K562 (cell line): ENCODE results near the gene ZNF503. TPM values are rescaled to one million over a fixed set of nuclear protein-coding genes. Genes with fewer than 3 reads are reported as not detected.

Experiments
- ARID1B ChIP-seq: fragments of 450-650 bp; IDR thresholded peaks from 2 replicates; pipeline ENCODE4 v1.6.1; 2016; ENCODE audit warnings: antibody characterized with exemption, mild to moderate bottlenecking, inconsistent platforms
- BHLHE40 ChIP-seq: IDR thresholded peaks from 2 replicates; pipeline ENCODE4 v1.6.1; 2011; ENCODE audit warnings: low read length, improper control_type of control experiment
- CSDE1 ChIP-seq, 2 experiments: fragments of 450-650 bp; IDR thresholded peaks; 2 replicates each; pipeline ENCODE4 v1.6.1; 2016; ENCODE audit warnings: mild to moderate bottlenecking in 1 of 2
- E2F6 ChIP-seq, 2 experiments: IDR thresholded peaks; 2 replicates each; pipeline ENCODE4 v1.6.1; 2011; ENCODE audit warnings: borderline replicate concordance in 1 of 2, control low read depth in 1 of 2, low read depth in 1 of 2, low read length in 1 of 2, mild to moderate bottlenecking in 1 of 2, mixed read lengths in 1 of 2, moderate library complexity in 1 of 2; ENCODE audit not compliant: insufficient read depth in 1 of 2, insufficient read length in 1 of 2, poor library complexity in 1 of 2, severe bottlenecking in 1 of 2; ENCODE audit errors: extremely low read depth in 1 of 2
- KDM4B ChIP-seq, 2 experiments: fragments of 450-650 bp in 1 of 2; sonication (generic) in 1 of 2; IDR thresholded peaks; 2 replicates each; pipeline ENCODE4 v1.6.1; 2016 to 2017; ENCODE audit warnings: borderline replicate concordance in 2 of 2, antibody characterized with exemption in 1 of 2, low read depth in 1 of 2, mild to moderate bottlenecking in 1 of 2
- KLF16 ChIP-seq: IDR thresholded peaks from 2 replicates; pipeline ENCODE4 v1.6.1; 2016; ENCODE audit warnings: antibody characterized with exemption
- SAFB ChIP-seq: fragments of 200-400 bp; formaldehyde crosslinking; IDR thresholded peaks from 2 replicates; pipeline ENCODE4 v1.6.1; 2017; ENCODE audit warnings: low read depth, low read length, borderline replicate concordance
- TFE3 ChIP-seq: fragments of 450-650 bp; formaldehyde crosslinking; IDR thresholded peaks from 2 replicates; pipeline ENCODE4 v1.4.0; 2020; ENCODE audit warnings: mild to moderate bottlenecking, mixed read lengths
- YY1 ChIP-seq, 3 experiments: IDR thresholded peaks; 2 replicates each; pipeline ENCODE4 v1.6.1; 2011; ENCODE audit warnings: low read length in 2 of 3, mild to moderate bottlenecking in 2 of 3, moderate library complexity in 2 of 3, borderline replicate concordance in 1 of 3, control low read depth in 1 of 3, low read depth in 1 of 3; ENCODE audit not compliant: insufficient read depth in 3 of 3, insufficient replicate concordance in 2 of 3, control insufficient read depth in 1 of 3, insufficient read length in 1 of 3; ENCODE audit errors: extremely low read depth in 1 of 3
- ZNF57 ChIP-seq: fragments of 450-650 bp; formaldehyde crosslinking; IDR thresholded peaks from 2 replicates; pipeline ENCODE4 v1.4.0; 2020; ENCODE audit warnings: mild to moderate bottlenecking, moderate library complexity
- polyA plus RNA-seq, 8 experiments: library from polyadenylated mRNA; depleted of rRNA in 4 of 8; stranded (reverse) in 5 of 8; unstranded in 3 of 8; fragments of >200 nt; fragmentation: Nextera tagmentation in 2 of 8; fragmentation: Illumina TruSeq in 1 of 8; extraction: Ambion mirVana in 2 of 8; extraction: Trizol in 1 of 8; gene quantifications; 2 replicates each; pipeline versions ENCODE4 v1.2.1 to v1.2.3, GENCODE V29; 2011 to 2014; ENCODE audit warnings: inconsistent platforms in 1 of 8, missing spikeins in 1 of 8
- total RNA-seq, 7 experiments: library from RNA; depleted of rRNA in 6 of 7; stranded (reverse); fragments of >200 nt in 6 of 7; fragmentation: Illumina TruSeq in 2 of 7; extraction: Trizol in 2 of 7; gene quantifications; 2 replicates each; pipeline versions ENCODE4 v1.2.1 to v1.2.3, GENCODE V29; 2011 to 2021; ENCODE audit warnings: low replicate concordance in 1 of 7
- TF ChIP-seq, protein P1 (sequence below): fragments of 250-450 bp; sonication (Bioruptor Pico); IDR thresholded peaks from 2 replicates; pipeline ENCODE4 v1.5.0; 2020; ENCODE audit warnings: mild to moderate bottlenecking
- TF ChIP-seq, protein P2 (sequence below): fragments of 250-450 bp; sonication (Bioruptor Pico); IDR thresholded peaks from 2 replicates; pipeline ENCODE4 v1.4.0; 2020

ZNF503 gene
- total and polyA plus RNA-seq, 9 of the 15 experiments (the other 6 are each of a cell fraction or from before 2014, with no cell fraction given) = not detected

GRCh38 chr10:75430000-75430763, 28.6 kb upstream of the ZNF503 start (continued):
- TF ChIP-seq E2F6 (IDR thresholded peaks at IDR 0.05; ENCODE audit: borderline replicate concordance in 1 of 2, extremely low read depth in 1 of 2, insufficient read depth in 1 of 2, insufficient read length in 1 of 2, low read depth in 1 of 2, low read length in 1 of 2, poor library complexity in 1 of 2, severe bottlenecking in 1 of 2) = no peak
- TF ChIP-seq SAFB = no peak
- TF ChIP-seq KDM4B (IDR thresholded peaks at IDR 0.05; ENCODE audit: borderline replicate concordance in 2 of 2, low read depth in 1 of 2) = peak in 1 of 2 experiments; percentile 34; a peak in 1 of 4 replicates
- TF ChIP-seq BHLHE40 = no peak
- TF ChIP-seq, protein P1, sequence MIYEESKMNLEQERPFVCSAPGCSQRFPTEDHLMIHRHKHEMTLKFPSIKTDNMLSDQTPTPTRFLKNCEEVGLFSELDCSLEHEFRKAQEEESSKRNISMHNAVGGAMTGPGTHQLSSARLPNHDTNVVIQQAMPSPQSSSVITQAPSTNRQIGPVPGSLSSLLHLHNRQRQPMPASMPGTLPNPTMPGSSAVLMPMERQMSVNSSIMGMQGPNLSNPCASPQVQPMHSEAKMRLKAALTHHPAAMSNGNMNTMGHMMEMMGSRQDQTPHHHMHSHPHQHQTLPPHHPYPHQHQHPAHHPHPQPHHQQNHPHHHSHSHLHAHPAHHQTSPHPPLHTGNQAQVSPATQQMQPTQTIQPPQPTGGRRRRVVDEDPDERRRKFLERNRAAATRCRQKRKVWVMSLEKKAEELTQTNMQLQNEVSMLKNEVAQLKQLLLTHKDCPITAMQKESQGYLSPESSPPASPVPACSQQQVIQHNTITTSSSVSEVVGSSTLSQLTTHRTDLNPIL (CRISPR knock-in tag) = no peak
- TF ChIP-seq KLF16 = no peak
- TF ChIP-seq, protein P2, sequence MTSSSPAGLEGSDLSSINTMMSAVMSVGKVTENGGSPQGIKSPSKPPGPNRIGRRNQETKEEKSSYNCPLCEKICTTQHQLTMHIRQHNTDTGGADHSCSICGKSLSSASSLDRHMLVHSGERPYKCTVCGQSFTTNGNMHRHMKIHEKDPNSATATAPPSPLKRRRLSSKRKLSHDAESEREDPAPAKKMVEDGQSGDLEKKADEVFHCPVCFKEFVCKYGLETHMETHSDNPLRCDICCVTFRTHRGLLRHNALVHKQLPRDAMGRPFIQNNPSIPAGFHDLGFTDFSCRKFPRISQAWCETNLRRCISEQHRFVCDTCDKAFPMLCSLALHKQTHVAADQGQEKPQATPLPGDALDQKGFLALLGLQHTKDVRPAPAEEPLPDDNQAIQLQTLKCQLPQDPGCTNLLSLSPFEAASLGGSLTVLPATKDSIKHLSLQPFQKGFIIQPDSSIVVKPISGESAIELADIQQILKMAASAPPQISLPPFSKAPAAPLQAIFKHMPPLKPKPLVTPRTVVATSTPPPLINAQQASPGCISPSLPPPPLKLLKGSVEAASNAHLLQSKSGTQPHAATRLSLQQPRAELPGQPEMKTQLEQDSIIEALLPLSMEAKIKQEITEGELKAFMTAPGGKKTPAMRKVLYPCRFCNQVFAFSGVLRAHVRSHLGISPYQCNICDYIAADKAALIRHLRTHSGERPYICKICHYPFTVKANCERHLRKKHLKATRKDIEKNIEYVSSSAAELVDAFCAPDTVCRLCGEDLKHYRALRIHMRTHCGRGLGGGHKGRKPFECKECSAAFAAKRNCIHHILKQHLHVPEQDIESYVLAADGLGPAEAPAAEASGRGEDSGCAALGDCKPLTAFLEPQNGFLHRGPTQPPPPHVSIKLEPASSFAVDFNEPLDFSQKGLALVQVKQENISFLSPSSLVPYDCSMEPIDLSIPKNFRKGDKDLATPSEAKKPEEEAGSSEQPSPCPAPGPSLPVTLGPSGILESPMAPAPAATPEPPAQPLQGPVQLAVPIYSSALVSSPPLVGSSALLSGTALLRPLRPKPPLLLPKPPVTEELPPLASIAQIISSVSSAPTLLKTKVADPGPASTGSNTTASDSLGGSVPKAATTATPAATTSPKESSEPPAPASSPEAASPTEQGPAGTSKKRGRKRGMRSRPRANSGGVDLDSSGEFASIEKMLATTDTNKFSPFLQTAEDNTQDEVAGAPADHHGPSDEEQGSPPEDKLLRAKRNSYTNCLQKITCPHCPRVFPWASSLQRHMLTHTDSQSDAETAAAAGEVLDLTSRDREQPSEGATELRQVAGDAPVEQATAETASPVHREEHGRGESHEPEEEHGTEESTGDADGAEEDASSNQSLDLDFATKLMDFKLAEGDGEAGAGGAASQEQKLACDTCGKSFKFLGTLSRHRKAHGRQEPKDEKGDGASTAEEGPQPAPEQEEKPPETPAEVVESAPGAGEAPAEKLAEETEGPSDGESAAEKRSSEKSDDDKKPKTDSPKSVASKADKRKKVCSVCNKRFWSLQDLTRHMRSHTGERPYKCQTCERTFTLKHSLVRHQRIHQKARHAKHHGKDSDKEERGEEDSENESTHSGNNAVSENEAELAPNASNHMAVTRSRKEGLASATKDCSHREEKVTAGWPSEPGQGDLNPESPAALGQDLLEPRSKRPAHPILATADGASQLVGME (CRISPR knock-in tag) = 0 out of 2 replicates have a peak, but pooled peaks have one; percentile 34
- peak; percentile 59 for TF ChIP-seq ARID1B
- no peak for TF ChIP-seq YY1 (IDR thresholded peaks at IDR 0.05; ENCODE audit: borderline replicate concordance in 1 of 3, control insufficient read depth in 1 of 3, extremely low read depth in 1 of 3, insufficient read depth in 3 of 3, insufficient read length in 1 of 3, insufficient replicate concordance in 2 of 3, low read depth in 1 of 3, low read length in 2 of 3)
- TF ChIP-seq CSDE1 (IDR thresholded peaks at IDR 0.05) = no peak
- no peak for TF ChIP-seq ZNF57
- no peak for TF ChIP-seq TFE3 (CRISPR knock-in tag)
